GM12878 (cell line): ENCODE measurements around the gene C1orf141. TPM values are rescaled to one million over a fixed set of nuclear protein-coding genes. Genes with fewer than 3 reads are reported as not detected.

ENCODE experiments used
- ATAC-seq: fragments of 200-7000 bp; cut with Tn5 transposase; 3 replicates; pipeline ENCODE4 v1.9.1; 2020; ENCODE audit warnings: mild to moderate bottlenecking, moderate library complexity
- BruUV-seq: library from RNA; stranded (reverse); fragments of 400-500 nt; replicated peaks from 2 replicates; lab custom pipeline; 2021; lab: Mats Ljungman, UMichigan
- CTCF ChIA-PET: fragments of 300-600 bp; sonication (Branson Sonifier 250); formaldehyde crosslinking; extraction: SDS; loops from one replicate; lab custom pipeline; 2021; ENCODE audit warnings: inconsistent platforms; lab: Yijun Ruan, JAX
- POLR2A ChIA-PET: fragments of 350-600 bp; formaldehyde crosslinking; extraction: SDS; loops from one replicate; lab custom pipeline; 2021; ENCODE audit warnings: inconsistent platforms; lab: Charles Lee
- RAD21 ChIA-PET: fragments of 300-600 bp; sonication (Branson Sonifier 250); formaldehyde crosslinking; loops from one replicate; lab custom pipeline; 2023; ENCODE audit warnings: antibody characterized with exemption; ENCODE audit not compliant: unreplicated experiment; lab: Charles Lee
- SMC1A ChIA-PET: fragments of 300-600 bp; sonication (Branson Sonifier 250); formaldehyde crosslinking; loops from one replicate; lab custom pipeline; 2023; ENCODE audit not compliant: unreplicated experiment, uncharacterized antibody; lab: Charles Lee
- DNase-seq: peaks from one replicate; pipeline ENCODE4 v3.0.0-alpha.2; 2011; ENCODE audit warnings: low read depth, low spot score
- FAIRE-seq: peaks from 3 replicates; lab custom pipeline; 2011; peaks lifted over from hg19 to GRCh38; lab: Jason Lieb, UNC
- H2AFZ ChIP-seq: 2 replicates; pipeline ENCODE4 v1.6.0; 2011; ENCODE audit warnings: low read depth, low read length, control low read depth; ENCODE audit not compliant: control insufficient read depth
- H3K27ac ChIP-seq: 2 replicates; pipeline ENCODE4 v1.5.1; 2011; ENCODE audit warnings: control low read depth; ENCODE audit not compliant: control insufficient read depth, insufficient read depth
- H3K27me3 ChIP-seq, 2 experiments: replicated peaks in 1 of 2; 2 replicates each; pipeline versions ENCODE4 v1.6.0 to v1.6.1; 2011; ENCODE audit warnings: low read length in 1 of 2; ENCODE audit not compliant: control insufficient read depth in 2 of 2, insufficient read depth in 2 of 2
- H3K36me3 ChIP-seq, 2 experiments: 2 replicates each; pipeline ENCODE4 v1.5.1; 2011; ENCODE audit warnings: low read length in 1 of 2; ENCODE audit not compliant: control insufficient read depth in 2 of 2, insufficient read depth in 2 of 2
- H3K4me1 ChIP-seq: 2 replicates; pipeline ENCODE4 v1.6.1; 2011; ENCODE audit warnings: mild to moderate bottlenecking, low read length, moderate library complexity, mixed read lengths; ENCODE audit not compliant: control insufficient read depth, insufficient read depth
- H3K4me2 ChIP-seq: 2 replicates; pipeline ENCODE4 v1.6.0; 2011; ENCODE audit warnings: control low read depth; ENCODE audit not compliant: control insufficient read depth, insufficient read depth
- H3K4me3 ChIP-seq: fragments of 200-600 bp; sonication (generic); 2 replicates; pipeline ENCODE4 v1.5.1; 2016
- H3K79me2 ChIP-seq: 2 replicates; pipeline ENCODE4 v1.6.0; 2011; ENCODE audit warnings: low read length; ENCODE audit not compliant: control insufficient read depth, insufficient read depth
- H3K9ac ChIP-seq: 2 replicates; pipeline ENCODE4 v1.8.0; 2011; ENCODE audit warnings: low read length, control low read depth, mixed read lengths; ENCODE audit not compliant: control insufficient read depth, insufficient read depth
- H3K9me3 ChIP-seq: replicated peaks from 3 replicates; pipeline ENCODE4 v1.5.1; 2011; ENCODE audit warnings: mild to moderate bottlenecking, low read length; ENCODE audit not compliant: control insufficient read depth, insufficient read depth
- H4K20me1 ChIP-seq: 2 replicates; pipeline ENCODE4 v1.6.0; 2011; ENCODE audit not compliant: control insufficient read depth, insufficient read depth
- ATF7 ChIP-seq: fragments of 450-650 bp; IDR thresholded peaks from 2 replicates; pipeline ENCODE4 v1.6.1; 2016; ENCODE audit warnings: low read depth, mild to moderate bottlenecking
- BRCA1 ChIP-seq: IDR thresholded peaks from 2 replicates; pipeline ENCODE4 v1.6.1; 2011; ENCODE audit warnings: low read depth, low read length, improper control_type of control experiment
- MEF2A ChIP-seq: IDR thresholded peaks from 2 replicates; pipeline ENCODE4 v1.6.1; 2011; ENCODE audit warnings: low read depth, mild to moderate bottlenecking, low read length, moderate library complexity; ENCODE audit not compliant: insufficient read depth
- MEF2B ChIP-seq: fragments of 450-650 bp; IDR thresholded peaks from 2 replicates; pipeline ENCODE4 v1.6.1; 2018; ENCODE audit warnings: mild to moderate bottlenecking, moderate library complexity; ENCODE audit not compliant: partially characterized antibody, poor library complexity, severe bottlenecking
- RBBP5 ChIP-seq: fragments of 200-600 bp; sonication (generic); conservative IDR thresholded peaks from 2 replicates; pipeline ENCODE4 v1.6.1; 2016
- RFX5 ChIP-seq: IDR thresholded peaks from 2 replicates; pipeline ENCODE4 v1.6.1; 2011; ENCODE audit warnings: low read depth, low read length, improper control_type of control experiment
- RUNX3 ChIP-seq: IDR thresholded peaks from 2 replicates; pipeline ENCODE4 v1.6.1; 2012; ENCODE audit warnings: low read length, inconsistent platforms
- TCF7 ChIP-seq: IDR thresholded peaks from 2 replicates; pipeline ENCODE4 v1.6.1; 2014; ENCODE audit warnings: antibody characterized with exemption, borderline replicate concordance
- WGBS: methylation state at CpG from one replicate; pipeline ENCODE4 v1.1.6; 2016; ENCODE audit warnings: low lambda C conversion rate; ENCODE audit not compliant: insufficient replicate concordance, insufficient coverage; ENCODE audit errors: missing lambda C conversion rate; 5-methylcytosine and 5-hydroxymethylcytosine counted together
- in situ Hi-C: fragments of 300-500 bp; cut with MboI; formaldehyde crosslinking; loops from 9 replicates; pipeline ENCODE4 v1.14.3; 2018; ENCODE audit warnings: mixed read lengths
- intact Hi-C: fragments of 100-400 bp; cut with micrococcal nuclease; formaldehyde crosslinking; loops from one replicate; pipeline ENCODE4 v1.14.2; 2022; ENCODE audit not compliant: unreplicated experiment
- polyA plus RNA-seq, 11 experiments: library from polyadenylated mRNA; depleted of rRNA in 4 of 11; unstranded in 6 of 11; stranded (reverse) in 5 of 11; fragments of >200 nt; fragmentation: Nextera tagmentation in 4 of 11; fragmentation: Illumina TruSeq in 1 of 11; extraction: Ambion mirVana in 4 of 11; extraction: Trizol in 1 of 11; gene quantifications; 1 replicate in 1 of 11; 2 replicates in 10 of 11; pipeline versions ENCODE4 v1.2.1 to v1.2.3, GENCODE V29; 2011 to 2016; ENCODE audit warnings: inconsistent platforms in 2 of 11, missing spikeins in 2 of 11, low read depth in 1 of 11
- total RNA-seq, 4 experiments: library from RNA; depleted of rRNA in 3 of 4; stranded (reverse); fragments of >200 nt in 3 of 4; fragmentation: Illumina TruSeq in 1 of 4; extraction: Trizol in 1 of 4; gene quantifications; 2 replicates each; pipeline versions ENCODE4 v1.2.1 to v1.2.3, GENCODE V29; 2013 to 2021
- TF ChIP-seq, protein P1 (sequence below): fragments of 450-650 bp; IDR thresholded peaks from 2 replicates; pipeline ENCODE4 v1.6.1; 2017; ENCODE audit warnings: mild to moderate bottlenecking, moderate library complexity

Gene C1orf141
- total and polyA plus RNA-seq, 10 of the 15 experiments (the other 5 are each of a cell fraction or from before 2014, with no cell fraction given), result not detected

- in situ Hi-C loops, result no loop called here
- Histone ChIP-seq H3K27me3 (no peaks in the 10 kb centered on the region), H3K4me3 (no peak overlapping the region), H3K9ac (no peak overlapping the region), H3K27ac (no peak overlapping the region), H4K20me1 (no peaks in the 10 kb centered on the region), H3K79me2 (no peaks in the 10 kb centered on the region), H3K36me3 (no peaks in the 10 kb centered on the region), H2AFZ (no peak overlapping the region), H3K9me3 (no peaks in the 10 kb centered on the region), H3K4me1 (no peaks in the 10 kb centered on the region)
- 31% methylated on average over 1 of the region's 1 CpG for WGBS
- RAD21 ChIA-PET, result interaction anchor here (1.0 to 1.7 kb wide), 2 partner anchors 23 to 87 kb away, joined by 3 to 4 read pairs; no protein-coding TSS in a partner anchor
- DNase-seq (no peak), ATAC-seq (no peak), FAIRE-seq (no peak)
- POLR2A ChIA-PET, result no interaction called here
- SMC1A ChIA-PET, result interaction anchor here (1.0 to 1.4 kb wide), 5 partner anchors 12 to 374 kb away, joined by 3 to 4 read pairs (median 3); no protein-coding TSS in a partner anchor
- BruUV-seq, result no TSS peak
- intact Hi-C loops, result no loop called here
- no peak for TF ChIP-seq TCF7
- no peak for TF ChIP-seq BRCA1
- TF ChIP-seq RFX5, result no peak
- TF ChIP-seq, protein P1, sequence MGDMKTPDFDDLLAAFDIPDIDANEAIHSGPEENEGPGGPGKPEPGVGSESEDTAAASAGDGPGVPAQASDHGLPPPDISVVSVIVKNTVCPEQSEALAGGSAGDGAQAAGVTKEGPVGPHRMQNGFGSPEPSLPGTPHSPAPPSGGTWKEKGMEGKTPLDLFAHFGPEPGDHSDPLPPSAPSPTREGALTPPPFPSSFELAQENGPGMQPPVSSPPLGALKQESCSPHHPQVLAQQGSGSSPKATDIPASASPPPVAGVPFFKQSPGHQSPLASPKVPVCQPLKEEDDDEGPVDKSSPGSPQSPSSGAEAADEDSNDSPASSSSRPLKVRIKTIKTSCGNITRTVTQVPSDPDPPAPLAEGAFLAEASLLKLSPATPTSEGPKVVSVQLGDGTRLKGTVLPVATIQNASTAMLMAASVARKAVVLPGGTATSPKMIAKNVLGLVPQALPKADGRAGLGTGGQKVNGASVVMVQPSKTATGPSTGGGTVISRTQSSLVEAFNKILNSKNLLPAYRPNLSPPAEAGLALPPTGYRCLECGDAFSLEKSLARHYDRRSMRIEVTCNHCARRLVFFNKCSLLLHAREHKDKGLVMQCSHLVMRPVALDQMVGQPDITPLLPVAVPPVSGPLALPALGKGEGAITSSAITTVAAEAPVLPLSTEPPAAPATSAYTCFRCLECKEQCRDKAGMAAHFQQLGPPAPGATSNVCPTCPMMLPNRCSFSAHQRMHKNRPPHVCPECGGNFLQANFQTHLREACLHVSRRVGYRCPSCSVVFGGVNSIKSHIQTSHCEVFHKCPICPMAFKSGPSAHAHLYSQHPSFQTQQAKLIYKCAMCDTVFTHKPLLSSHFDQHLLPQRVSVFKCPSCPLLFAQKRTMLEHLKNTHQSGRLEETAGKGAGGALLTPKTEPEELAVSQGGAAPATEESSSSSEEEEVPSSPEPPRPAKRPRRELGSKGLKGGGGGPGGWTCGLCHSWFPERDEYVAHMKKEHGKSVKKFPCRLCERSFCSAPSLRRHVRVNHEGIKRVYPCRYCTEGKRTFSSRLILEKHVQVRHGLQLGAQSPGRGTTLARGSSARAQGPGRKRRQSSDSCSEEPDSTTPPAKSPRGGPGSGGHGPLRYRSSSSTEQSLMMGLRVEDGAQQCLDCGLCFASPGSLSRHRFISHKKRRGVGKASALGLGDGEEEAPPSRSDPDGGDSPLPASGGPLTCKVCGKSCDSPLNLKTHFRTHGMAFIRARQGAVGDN, result no peak
- TF ChIP-seq RBBP5, result no peak
- no peak for TF ChIP-seq MEF2A
- TF ChIP-seq RUNX3, result no peak
- TF ChIP-seq MEF2B, result no peak
- no peak for TF ChIP-seq ATF7
- TF ChIP-seq, all 136 proteins: peak for 0
- H3K4me2 ChIP-seq, result no peak overlapping the region
- CTCF ChIA-PET, result interaction anchor here (1.0 to 2.4 kb wide), 3 partner anchors 21 to 87 kb away, joined by 4 to 7 read pairs (median 5); no protein-coding TSS in a partner anchor
Observed at GRCh38 chr1:67126974-67127373, 7.8 kb downstream of the C1orf141 start.
